CD8-positive, alpha-beta memory T cell (primary cell): ENCODE data around the gene MMP23B. TPM values are rescaled to one million over a fixed set of nuclear protein-coding genes. Genes with fewer than 3 reads are reported as not detected.

Experiments
- CTCF ChIA-PET: fragments of 350-600 bp; sonication (Branson Sonifier 250); formaldehyde crosslinking; loops from one replicate; lab custom pipeline; 2021; ENCODE audit warnings: antibody characterized with exemption; lab: Charles Lee
- POLR2A ChIA-PET: fragments of 350-600 bp; sonication (Branson Sonifier 250); formaldehyde crosslinking; loops from one replicate; lab custom pipeline; 2021; ENCODE audit warnings: antibody characterized with exemption; lab: Charles Lee
- DNase-seq, 5 donors: peaks; one replicate each; pipeline versions ENCODE4 v3.0.0 to v3.0.0-alpha.2; 2020 to 2022; ENCODE audit warnings: mixed read lengths in 1 of 5
- H3K27ac ChIP-seq: one replicate; pipeline ENCODE4 v1.7.0; 2013; ENCODE audit warnings: low read depth, mild to moderate bottlenecking, low read length, moderate library complexity
- H3K27me3 ChIP-seq: 2 replicates; pipeline ENCODE4 v1.7.0; 2013; ENCODE audit warnings: low read length, mild to moderate bottlenecking; ENCODE audit not compliant: insufficient read depth, poor library complexity, severe bottlenecking
- H3K36me3 ChIP-seq: 2 replicates; pipeline ENCODE4 v1.7.0; 2013; ENCODE audit warnings: mild to moderate bottlenecking, low read length, moderate library complexity; ENCODE audit not compliant: insufficient read depth
- H3K4me1 ChIP-seq: 2 replicates; pipeline ENCODE4 v1.7.0; 2013; ENCODE audit warnings: mild to moderate bottlenecking, low read length, moderate library complexity; ENCODE audit not compliant: insufficient read depth
- H3K4me3 ChIP-seq: 2 replicates; pipeline ENCODE4 v1.7.0; 2013; ENCODE audit warnings: mild to moderate bottlenecking, low read length
- H3K9me3 ChIP-seq: 2 replicates; pipeline ENCODE4 v1.7.0; 2013; ENCODE audit warnings: mild to moderate bottlenecking, low read length
- H3K27ac Mint-ChIP-seq, 8 donors: one replicate each; pipeline ENCODE4 v1.8.0; 2020 to 2021; ENCODE audit warnings: mixed read lengths in 8 of 8, mild to moderate bottlenecking in 6 of 8, inconsistent platforms in 3 of 8, moderate library complexity in 3 of 8
- H3K27me3 Mint-ChIP-seq, 2 donors: one replicate each; pipeline ENCODE4 v1.8.0; 2020 to 2021; ENCODE audit warnings: mixed read lengths in 2 of 2, mild to moderate bottlenecking in 1 of 2, moderate library complexity in 1 of 2
- H3K36me3 Mint-ChIP-seq, 3 donors: one replicate each; pipeline ENCODE4 v1.8.0; 2020 to 2021; ENCODE audit warnings: mixed read lengths in 3 of 3, inconsistent platforms in 1 of 3, mild to moderate bottlenecking in 1 of 3
- H3K4me1 Mint-ChIP-seq, 3 donors: one replicate each; pipeline ENCODE4 v1.8.0; 2020 to 2021; ENCODE audit warnings: mixed read lengths in 3 of 3, inconsistent platforms in 1 of 3, mild to moderate bottlenecking in 1 of 3
- H3K4me3 Mint-ChIP-seq, 7 donors: one replicate each; pipeline ENCODE4 v1.8.0; 2020 to 2021; ENCODE audit warnings: mixed read lengths in 7 of 7, mild to moderate bottlenecking in 6 of 7, moderate library complexity in 4 of 7, inconsistent platforms in 2 of 7
- H3K9me3 Mint-ChIP-seq, 5 donors: one replicate each; pipeline ENCODE4 v1.8.0; 2020 to 2022; ENCODE audit warnings: mixed read lengths in 5 of 5, mild to moderate bottlenecking in 3 of 5, moderate library complexity in 2 of 5, inconsistent platforms in 1 of 5
- polyA plus RNA-seq: library from polyadenylated mRNA; unstranded; fragments of 300-500 nt; fragmentation: Illumina TruSeq; gene quantifications from one replicate; pipeline ENCODE4 v1.2.3, GENCODE V29; 2021
- total RNA-seq, 2 experiments: library from RNA; stranded (reverse); gene quantifications; one replicate each; pipeline ENCODE4 v1.2.3, GENCODE V29; 2021

The MMP23B gene
- total and polyA plus RNA-seq, 3 experiments from 2014 or later, result 2.1 to 3.4 (median 2.9) TPM

- Mint-ChIP-seq H3K27ac (no peak overlapping the region), H3K36me3 (peaks cover 0 to 2% (median 0%) of the 10 kb centered on the region in 3 donors), H3K27me3 (peaks cover 0 to 4% of the 10 kb centered on the region in 2 donors), H3K9me3 (peaks cover 0 to 2% (median 0%) of the 10 kb centered on the region in 5 donors), H3K4me3 (peak overlapping the region in 3 of 7 donors; percentile 19 to 68 (median 37)), H3K4me1 (peaks cover 8 to 28% (median 8%) of the 10 kb centered on the region in 3 donors)
- Histone ChIP-seq H3K9me3 (no peaks in the 10 kb centered on the region), H3K36me3 (no peaks in the 10 kb centered on the region), H3K4me1 (peaks cover 5% of the 10 kb centered on the region), H3K4me3 (no peak overlapping the region), H3K27ac (no peak overlapping the region), H3K27me3 (no peaks in the 10 kb centered on the region)
- CTCF ChIA-PET, result no interaction called here
- DNase-seq, result peak in 1 of 5 donors; percentile 56
- POLR2A ChIA-PET, result interaction anchor here (0.6 to 2.3 kb wide), 2 partner anchors 12 to 579 kb away, joined by 6 to 21 read pairs; partner anchors contain the start of gene MIB2
Measured at GRCh38 chr1:1627261-1627828, 4.6 kb upstream of the MMP23B start.

- Mint-ChIP-seq H3K27me3 (peaks cover 0 to 2% of the 10 kb centered on the region in 2 donors), H3K4me3 (peak overlapping the region in 6 of 7 donors; percentile 26 to 77 (median 42)), H3K9me3 (peaks cover 0 to 2% (median 0%) of the 10 kb centered on the region in 5 donors), H3K4me1 (peaks cover 7 to 25% (median 8%) of the 10 kb centered on the region in 3 donors), H3K36me3 (peaks cover 0 to 2% (median 0%) of the 10 kb centered on the region in 3 donors), H3K27ac (peak overlapping the region in 6 of 8 donors; percentile 8 to 91 (median 43))
- ChIA-PET CTCF (interaction anchor here (1.2 to 3.9 kb wide), 5 partner anchors 7 to 152 kb away, joined by 3 to 29 read pairs (median 6); partner anchors contain the start of gene MIB2), POLR2A (interaction anchor here (0.5 to 3.7 kb wide), 6 partner anchors 9 to 723 kb away, joined by 3 to 101 read pairs (median 6); partner anchors contain the start of gene MIB2)
- H3K4me3 ChIP-seq, result no peak overlapping the region
- no peaks in the 10 kb centered on the region for H3K9me3 ChIP-seq
- peak in 1 of 5 donors; percentile 57 for DNase-seq
- H3K27ac ChIP-seq, result peak overlapping the region; percentile 65
- no peaks in the 10 kb centered on the region for H3K36me3 ChIP-seq
- H3K27me3 ChIP-seq, result no peaks in the 10 kb centered on the region
- H3K4me1 ChIP-seq, result peaks cover 5% of the 10 kb centered on the region
Measured at GRCh38 chr1:1627829-1628753, 3.9 kb upstream of the MMP23B start.

- ChIA-PET CTCF (interaction anchor here (1.2 to 3.9 kb wide), 5 partner anchors 8 to 151 kb away, joined by 3 to 29 read pairs (median 6); partner anchors contain the start of gene MIB2), POLR2A (interaction anchor here (0.6 to 3.7 kb wide), 9 partner anchors 8 to 724 kb away, joined by 3 to 101 read pairs (median 4); partner anchors contain the start of gene MIB2)
- DNase-seq, result peak; percentile 37 to 71 (median 41)
Measured at GRCh38 chr1:1628754-1629429, 3.1 kb upstream of the MMP23B start.

GRCh38 chr1:1629430-1630190 is 2.4 kb upstream of the MMP23B start:
- peak; percentile 82 to 95 (median 90) for DNase-seq
- Histone ChIP-seq H3K36me3 (no peaks in the 10 kb centered on the region), H3K4me3 (peak overlapping the region; percentile 39), H3K4me1 (peaks cover 5% of the 10 kb centered on the region), H3K27ac (peak overlapping the region; percentile 65), H3K9me3 (no peaks in the 10 kb centered on the region), H3K27me3 (no peaks in the 10 kb centered on the region)
- Mint-ChIP-seq H3K4me3 (peak overlapping the region; percentile 73 to 96 (median 86)), H3K9me3 (peaks cover 0 to 2% (median 0%) of the 10 kb centered on the region in 5 donors), H3K27me3 (peaks cover 0 to 2% of the 10 kb centered on the region in 2 donors), H3K4me1 (peaks cover 7 to 21% (median 8%) of the 10 kb centered on the region in 3 donors), H3K36me3 (peaks cover 0 to 2% (median 0%) of the 10 kb centered on the region in 3 donors), H3K27ac (peak overlapping the region; percentile 91 to 99 (median 96))
- ChIA-PET POLR2A (interaction anchor here (0.6 to 3.7 kb wide), 10 partner anchors 8 to 254 kb away, joined by 3 to 101 read pairs (median 4); partner anchors contain the start of genes AURKAIP1 and MIB2), CTCF (interaction anchor here (1.2 to 3.9 kb wide), 7 partner anchors 9 to 151 kb away, joined by 3 to 29 read pairs (median 8); partner anchors contain the start of gene MIB2)

More at GRCh38 chr1:1628754-1629429, 3.1 kb upstream of the MMP23B start:
- H3K9me3 Mint-ChIP-seq, result peaks cover 0 to 2% (median 0%) of the 10 kb centered on the region in 5 donors
- Histone ChIP-seq H3K27ac (peak overlapping the region; percentile 65), H3K27me3 (no peaks in the 10 kb centered on the region), H3K4me3 (peak overlapping the region; percentile 39), H3K9me3 (no peaks in the 10 kb centered on the region), H3K4me1 (peaks cover 5% of the 10 kb centered on the region), H3K36me3 (no peaks in the 10 kb centered on the region)
- H3K36me3 Mint-ChIP-seq, result peaks cover 0 to 2% (median 0%) of the 10 kb centered on the region in 3 donors
- peaks cover 0 to 2% of the 10 kb centered on the region in 2 donors for H3K27me3 Mint-ChIP-seq
- peak overlapping the region in 5 of 8 donors; percentile 32 to 91 (median 61) for H3K27ac Mint-ChIP-seq
- H3K4me3 Mint-ChIP-seq, result peak overlapping the region in 6 of 7 donors; percentile 26 to 84 (median 48)
- peaks cover 7 to 25% (median 8%) of the 10 kb centered on the region in 3 donors for H3K4me1 Mint-ChIP-seq

GRCh38 chr1:1630191-1630964 is 1.6 kb upstream of the MMP23B start:
- H3K4me3 Mint-ChIP-seq, result peak overlapping the region; percentile 86 to 96 (median 92)
- H3K27ac ChIP-seq, result peak overlapping the region; percentile 51
- H3K4me3 ChIP-seq, result no peak overlapping the region
- POLR2A ChIA-PET, result interaction anchor here (0.5 to 3.7 kb wide), 9 partner anchors 9 to 265 kb away, joined by 3 to 101 read pairs (median 4); partner anchors contain the start of genes AURKAIP1, CCNL2 and MIB2
- CTCF ChIA-PET, result interaction anchor here (1.8 to 3.9 kb wide), 5 partner anchors 9 to 48 kb away, joined by 6 to 29 read pairs (median 8); partner anchors contain the start of gene MIB2
- H3K4me1 Mint-ChIP-seq, result peaks cover 6 to 17% (median 8%) of the 10 kb centered on the region in 3 donors
- H3K36me3 Mint-ChIP-seq, result peaks cover 0 to 2% (median 0%) of the 10 kb centered on the region in 3 donors
- peaks cover 5% of the 10 kb centered on the region for H3K4me1 ChIP-seq
- no peaks in the 10 kb centered on the region for H3K36me3 ChIP-seq
- H3K27me3 ChIP-seq, result no peaks in the 10 kb centered on the region
- H3K27ac Mint-ChIP-seq, result peak overlapping the region; percentile 91 to 99 (median 96)
- H3K9me3 ChIP-seq, result no peaks in the 10 kb centered on the region
- peaks cover 0 to 2% (median 0%) of the 10 kb centered on the region in 5 donors for H3K9me3 Mint-ChIP-seq
- DNase-seq, result peak; percentile 92 to 98 (median 97)
- peaks cover 0 to 2% of the 10 kb centered on the region in 2 donors for H3K27me3 Mint-ChIP-seq
